ENCODE data around the gene OR10H2.
"Not testable (repeated sequence)": the region's sequence is repeated elsewhere in the genome, so short reads cannot be mapped to it uniquely, and the experiment has no call there.

The OR10H2 gene

DNA sequence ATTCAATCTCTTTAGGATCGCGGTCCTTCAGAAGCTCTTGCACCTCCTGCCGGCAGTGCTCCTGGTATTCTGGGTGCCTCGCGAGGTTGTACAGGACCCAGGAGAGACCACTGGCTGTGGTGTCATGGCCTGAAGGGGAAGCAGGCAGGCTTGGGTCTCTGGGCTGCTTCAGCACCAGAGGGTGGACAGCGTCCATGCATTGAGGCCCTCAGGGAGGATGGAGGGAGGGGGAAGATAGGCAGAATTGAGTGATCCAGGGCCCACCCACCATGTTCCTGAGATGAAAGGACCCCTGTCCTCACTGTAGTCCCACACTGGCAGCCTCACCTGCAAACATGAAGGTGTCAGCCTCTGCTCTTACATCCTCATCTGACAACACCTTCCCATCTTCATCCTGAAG lies 41.8 kb downstream of the OR10H2 start:
- DNase-seq (ENCODE audit: low read depth): no peak

- not testable (repeated sequence) for DNase-seq (ENCODE audit: low read depth)
Observed at GRCh38 chr19:15774159-15774558, 46.3 kb downstream of the OR10H2 start.

GRCh38 chr19:15775249-15775648 lies 47.4 kb downstream of the OR10H2 start:
- DNase-seq (ENCODE audit: low read depth): no peak

DNA sequence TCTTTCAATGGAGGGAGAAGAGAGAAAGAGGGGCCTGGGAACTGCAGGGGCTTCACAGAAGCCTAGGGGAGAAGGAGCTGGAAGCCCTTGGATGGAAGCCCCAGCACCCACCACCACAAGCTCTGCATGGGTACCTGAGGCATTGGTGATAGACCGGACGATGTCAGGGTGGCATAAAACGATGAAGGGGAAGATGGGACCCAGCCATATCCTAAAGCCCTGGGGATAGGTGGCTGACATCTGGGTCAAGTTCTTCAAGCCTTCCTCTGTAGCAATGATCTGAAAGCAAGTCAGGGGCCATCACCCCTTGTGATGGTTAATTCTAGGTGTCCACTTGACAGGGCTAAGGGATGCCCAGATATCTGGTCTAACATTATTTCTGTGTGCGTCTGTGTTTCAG lies 48.4 kb downstream of the OR10H2 start:
- DNase-seq (ENCODE audit: low read depth): no peak

- no peak for DNase-seq (ENCODE audit: low read depth)
Observed at GRCh38 chr19:15776991-15777970, 49.5 kb downstream of the OR10H2 start.

All from activated T-cell treated with anti-CD3 and anti-CD28 coated beads for 48 hours (primary cell).